Nephron (organoid): ENCODE results near the gene CMTM8.

Experiments
- H3K27ac Mint-ChIP-seq, 3 experiments: 2 replicates each; pipeline ENCODE4 v1.8.0; 2020; ENCODE audit warnings: mixed read lengths in 3 of 3, mild to moderate bottlenecking in 2 of 3, moderate library complexity in 1 of 3
- H3K27me3 Mint-ChIP-seq: 2 replicates; pipeline ENCODE4 v1.8.0; 2021; ENCODE audit warnings: low read depth, mild to moderate bottlenecking, moderate library complexity, mixed read lengths
- H3K36me3 Mint-ChIP-seq: 2 replicates; pipeline ENCODE4 v1.8.0; 2020; ENCODE audit warnings: low read depth, mixed read lengths
- H3K4me1 Mint-ChIP-seq: 2 replicates; pipeline ENCODE4 v1.8.0; 2020; ENCODE audit warnings: mixed read lengths
- H3K4me3 Mint-ChIP-seq, 3 experiments: 2 replicates each; pipeline ENCODE4 v1.8.0; 2020; ENCODE audit warnings: mild to moderate bottlenecking in 3 of 3, mixed read lengths in 3 of 3, moderate library complexity in 2 of 3
- H3K9me3 Mint-ChIP-seq: 2 replicates; pipeline ENCODE4 v1.8.0; 2020; ENCODE audit warnings: mixed read lengths
- CTCF ChIP-seq, 3 experiments: fragments of 200-600 bp; sonication (generic); IDR thresholded peaks; one replicate each; pipeline ENCODE4 v1.5.0; 2021; ENCODE audit warnings: antibody characterized with exemption in 3 of 3; ENCODE audit not compliant: unreplicated experiment in 3 of 3

The CMTM8 gene

GRCh38 chr3:32307591-32307990 is 69.1 kb downstream of the CMTM8 start:
- H3K27me3 Mint-ChIP-seq, result no peaks in the 10 kb centered on the region
- no peak for TF ChIP-seq CTCF (IDR thresholded peaks at IDR 0.05; ENCODE audit: unreplicated experiment in 3 of 3)
- H3K27ac Mint-ChIP-seq, result no peak overlapping the region
- H3K9me3 Mint-ChIP-seq, result no peaks in the 10 kb centered on the region
- H3K4me3 Mint-ChIP-seq, result no peak overlapping the region
- no peaks in the 10 kb centered on the region for H3K36me3 Mint-ChIP-seq
- peaks cover 52% of the 10 kb centered on the region for H3K4me1 Mint-ChIP-seq

- Mint-ChIP-seq H3K9me3 (no peaks in the 10 kb centered on the region), H3K36me3 (no peaks in the 10 kb centered on the region), H3K27ac (no peak overlapping the region), H3K4me1 (peaks cover 44% of the 10 kb centered on the region), H3K27me3 (no peaks in the 10 kb centered on the region), H3K4me3 (no peak overlapping the region)
- TF ChIP-seq CTCF (IDR thresholded peaks at IDR 0.05; ENCODE audit: unreplicated experiment in 3 of 3), result no peak
Observed at GRCh38 chr3:32308378-32308777, 69.9 kb downstream of the CMTM8 start.

GRCh38 chr3:32309654-32310242 is 71.3 kb downstream of the CMTM8 start:
- Mint-ChIP-seq H3K9me3 (peaks cover 3% of the 10 kb centered on the region), H3K36me3 (no peaks in the 10 kb centered on the region), H3K27ac (peak overlapping the region in 2 of 3 experiments; percentile 23 to 31), H3K4me3 (no peak overlapping the region), H3K27me3 (no peaks in the 10 kb centered on the region), H3K4me1 (peaks cover 31% of the 10 kb centered on the region)
- TF ChIP-seq CTCF (IDR thresholded peaks at IDR 0.05; ENCODE audit: unreplicated experiment in 3 of 3), result no peak

GRCh38 chr3:32310336-32310735 is 71.9 kb downstream of the CMTM8 start:
- no peaks in the 10 kb centered on the region for H3K36me3 Mint-ChIP-seq
- no peak overlapping the region for H3K4me3 Mint-ChIP-seq
- H3K27me3 Mint-ChIP-seq, result no peaks in the 10 kb centered on the region
- peaks cover 3% of the 10 kb centered on the region for H3K9me3 Mint-ChIP-seq
- peaks cover 27% of the 10 kb centered on the region for H3K4me1 Mint-ChIP-seq
- no peak for TF ChIP-seq CTCF (IDR thresholded peaks at IDR 0.05; ENCODE audit: unreplicated experiment in 3 of 3)
- H3K27ac Mint-ChIP-seq, result no peak overlapping the region

- H3K4me3 Mint-ChIP-seq, result no peak overlapping the region
Observed at GRCh38 chr3:32310918-32311839, 72.7 kb downstream of the CMTM8 start.

More at GRCh38 chr3:32310918-32311839, 72.7 kb downstream of the CMTM8 start:
- no peaks in the 10 kb centered on the region for H3K36me3 Mint-ChIP-seq
- H3K4me1 Mint-ChIP-seq, result peaks cover 27% of the 10 kb centered on the region
- peak overlapping the region in 2 of 3 experiments; percentile 33 to 53 for H3K27ac Mint-ChIP-seq
- no peaks in the 10 kb centered on the region for H3K27me3 Mint-ChIP-seq
- peaks cover 3% of the 10 kb centered on the region for H3K9me3 Mint-ChIP-seq
- TF ChIP-seq CTCF (IDR thresholded peaks at IDR 0.05; ENCODE audit: unreplicated experiment in 3 of 3), result no peak
